HCT116 (cell line): ENCODE data around the gene HNMT. TPM values are rescaled to one million over a fixed set of nuclear protein-coding genes. Genes with fewer than 3 reads are reported as not detected.

Experiments used
- ATAC-seq: fragments of 200-7000 bp; cut with Tn5 transposase; 2 replicates; pipeline ENCODE4 v1.9.1; 2020; ENCODE audit warnings: mild to moderate bottlenecking, moderate library complexity
- BruUV-seq: library from RNA; stranded (reverse); fragments of 400-500 nt; replicated peaks from 2 replicates; lab custom pipeline; 2021; lab: Mats Ljungman, UMichigan
- CTCF ChIA-PET: fragments of 300-600 bp; sonication (Branson Sonifier 250); formaldehyde crosslinking; loops from one replicate; lab custom pipeline; 2021; ENCODE audit warnings: antibody characterized with exemption; lab: Charles Lee
- POLR2A ChIA-PET: fragments of 300-600, 350-600 bp; sonication (Branson Sonifier 250); formaldehyde crosslinking; loops from one replicate; lab custom pipeline; 2021; ENCODE audit warnings: antibody characterized with exemption; lab: Charles Lee
- RAD21 ChIA-PET, 2 experiments: fragments of 300-600 bp; sonication (Branson Sonifier 250); formaldehyde crosslinking; loops; one replicate each; lab custom pipeline; 2023; ENCODE audit warnings: low total read pairs in 2 of 2; ENCODE audit not compliant: uncharacterized antibody in 2 of 2, unreplicated experiment in 2 of 2, low non-redundant PET in 1 of 2; lab: Charles Lee
- DNase-seq: peaks from one replicate; pipeline ENCODE4 v3.0.0-alpha.2; 2010; ENCODE audit warnings: low read depth, low spot score
- H2AFZ ChIP-seq: fragments of 200-600 bp; shearing (Covaris generic), sonication (generic); 2 replicates; pipeline ENCODE4 v1.6.1; 2017; ENCODE audit warnings: low read depth, mixed run types, mixed read lengths, antibody characterized with exemption, low read length; ENCODE audit not compliant: poor library complexity, severe bottlenecking
- H3K27ac ChIP-seq: 2 replicates; pipeline ENCODE4 v1.5.1; 2012; ENCODE audit warnings: low read depth, low read length
- H3K27me3 ChIP-seq: fragments of 200-600 bp; sonication (generic); 2 replicates; pipeline ENCODE4 v1.6.1; 2016; ENCODE audit warnings: mixed run types, low read length, mixed read lengths; ENCODE audit not compliant: insufficient read depth
- H3K36me3 ChIP-seq, 2 experiments: fragments of 200-500 bp in 1 of 2; fragments of 200-600 bp in 1 of 2; sonication (Bioruptor generic) in 1 of 2; sonication (generic) in 1 of 2; 2 replicates each; pipeline versions ENCODE4 v1.5.1 to v1.6.1; 2014 to 2016; ENCODE audit warnings: low read length in 2 of 2, inconsistent platforms in 1 of 2, mixed read lengths in 1 of 2, mixed run types in 1 of 2; ENCODE audit not compliant: insufficient read depth in 2 of 2, control insufficient read depth in 1 of 2
- H3K4me1 ChIP-seq, 2 experiments: fragments of 200-600 bp in 1 of 2; sonication (generic) in 1 of 2; 2 replicates each; pipeline versions ENCODE4 v1.5.1 to v1.6.1; 2012 to 2017; ENCODE audit warnings: low read length in 2 of 2, inconsistent platforms in 1 of 2, mild to moderate bottlenecking in 1 of 2, mixed read lengths in 1 of 2, mixed run types in 1 of 2, moderate library complexity in 1 of 2; ENCODE audit not compliant: insufficient read depth in 2 of 2, control insufficient read depth in 1 of 2
- H3K4me2 ChIP-seq: fragments of 200-600 bp; sonication (generic); 2 replicates; pipeline ENCODE4 v1.6.1; 2017; ENCODE audit warnings: mixed run types, low read length, mixed read lengths
- H3K4me3 ChIP-seq, 2 experiments: fragments of 200-600 bp in 1 of 2; sonication (generic) in 1 of 2; replicated peaks in 1 of 2; 2 replicates each; pipeline ENCODE4 v1.5.1; 2011 to 2016; ENCODE audit warnings: low read length in 2 of 2, control low read depth in 1 of 2, low read depth in 1 of 2, mild to moderate bottlenecking in 1 of 2, mixed read lengths in 1 of 2, mixed run types in 1 of 2
- H3K79me2 ChIP-seq: fragments of 200-600 bp; sonication (generic); 2 replicates; pipeline ENCODE4 v1.6.1; 2017; ENCODE audit warnings: mild to moderate bottlenecking, mixed run types, low read length, moderate library complexity, mixed read lengths; ENCODE audit not compliant: insufficient read depth
- H3K9ac ChIP-seq: fragments of 200-600 bp; sonication (generic); 2 replicates; pipeline ENCODE4 v1.6.1; 2016; ENCODE audit warnings: low read length, mixed read lengths
- H3K9me2 ChIP-seq: fragments of 200-600 bp; sonication (generic), shearing (Covaris generic); 2 replicates; pipeline ENCODE4 v1.6.1; 2017; ENCODE audit warnings: mixed run types, mild to moderate bottlenecking, moderate library complexity; ENCODE audit not compliant: insufficient read depth
- H3K9me3 ChIP-seq, 2 experiments: fragments of 200-500 bp in 1 of 2; fragments of 200-600 bp in 1 of 2; sonication (Bioruptor generic) in 1 of 2; sonication (generic) in 1 of 2; 2 replicates each; pipeline ENCODE4 v1.6.1; 2014 to 2017; ENCODE audit warnings: low read length in 2 of 2, mixed read lengths in 2 of 2, inconsistent platforms in 1 of 2, low read depth in 1 of 2, mild to moderate bottlenecking in 1 of 2, mixed run types in 1 of 2, moderate library complexity in 1 of 2; ENCODE audit not compliant: control insufficient read depth in 1 of 2, insufficient read depth in 1 of 2
- H4K20me1 ChIP-seq: fragments of 200-600 bp; sonication (generic), shearing (Covaris generic); 2 replicates; pipeline ENCODE4 v1.6.1; 2017; ENCODE audit warnings: mixed run types, mild to moderate bottlenecking, moderate library complexity; ENCODE audit not compliant: insufficient read depth
- ATF3 ChIP-seq: IDR thresholded peaks from 2 replicates; pipeline ENCODE4 v1.6.1; 2012
- EGR1 ChIP-seq: IDR thresholded peaks from 2 replicates; pipeline ENCODE4 v1.6.1; 2012; ENCODE audit warnings: low read depth
- EZH2 ChIP-seq: fragments of 200-600 bp; sonication (generic); IDR thresholded peaks from 2 replicates; pipeline ENCODE4 v1.6.1; 2017; ENCODE audit warnings: antibody characterized with exemption, mixed run types
- EZH2phosphoT487 ChIP-seq: fragments of 200-600 bp; IDR thresholded peaks from 2 replicates; pipeline ENCODE4 v1.6.1; 2018; ENCODE audit warnings: antibody characterized with exemption, borderline replicate concordance
- FOSL1 ChIP-seq: IDR thresholded peaks from 2 replicates; pipeline ENCODE4 v1.6.1; 2012; ENCODE audit warnings: low read depth
- POLR2A ChIP-seq: IDR thresholded peaks from 2 replicates; pipeline ENCODE4 v1.7.0; 2011; ENCODE audit warnings: borderline replicate concordance; ENCODE audit not compliant: insufficient read depth, insufficient read length; ENCODE audit errors: extremely low read depth
- POLR2AphosphoS5 ChIP-seq: IDR thresholded peaks from 2 replicates; pipeline ENCODE4 v1.6.1; 2011; ENCODE audit warnings: mild to moderate bottlenecking, low read depth, low read length, moderate library complexity
- RAD21 ChIP-seq: IDR thresholded peaks from 2 replicates; pipeline ENCODE4 v1.6.1; 2012; ENCODE audit warnings: low read depth, mild to moderate bottlenecking
- ZBTB33 ChIP-seq: IDR thresholded peaks from 2 replicates; pipeline ENCODE4 v1.6.1; 2011; ENCODE audit warnings: mild to moderate bottlenecking, low read length, moderate library complexity; ENCODE audit not compliant: insufficient replicate concordance; ENCODE audit errors: extremely low read depth
- ZFX ChIP-seq: fragments of 450-650 bp; IDR thresholded peaks from 2 replicates; pipeline ENCODE4 v1.6.1; 2017
- intact Hi-C: fragments of 100-400 bp; cut with micrococcal nuclease; formaldehyde crosslinking; loops from 2 replicates; pipeline ENCODE4 v1.10.0; 2022
- total RNA-seq: library from RNA; stranded (reverse); gene quantifications from one replicate; pipeline ENCODE4 v1.2.1, GENCODE V29; 2021; ENCODE audit not compliant: unreplicated experiment

Gene HNMT
- total RNA-seq, 1 experiment from 2014 or later: not detected

GRCh38 chr2:137943678-137944347 lies 20.5 kb upstream of the HNMT start:
- TF ChIP-seq ZFX (no peak), POLR2A (no peak), EZH2phosphoT487 (no peak), ATF3 (no peak), EZH2 (no peak), EGR1 (no peak)
- Histone ChIP-seq H3K79me2 (no peaks in the 10 kb centered on the region), H3K4me3 (no peak overlapping the region), H3K4me2 (no peak overlapping the region), H4K20me1 (no peaks in the 10 kb centered on the region), H3K4me1 (no peaks in the 10 kb centered on the region), H3K27ac (no peak overlapping the region), H3K27me3 (no peaks in the 10 kb centered on the region), H3K9ac (no peak overlapping the region), H2AFZ (no peak overlapping the region), H3K36me3 (no peaks in the 10 kb centered on the region), H3K9me3 (no peaks in the 10 kb centered on the region), H3K9me2 (no peaks in the 10 kb centered on the region)
- ChIA-PET RAD21 (no interaction called here), CTCF (no interaction called here), POLR2A (no interaction called here)
- BruUV-seq: no TSS peak
- intact Hi-C loops: no loop called here
- ATAC-seq (no peak), DNase-seq (no peak)

GRCh38 chr2:137944714-137945113 lies 19.6 kb upstream of the HNMT start:
- intact Hi-C loops: no loop called here
- H3K27me3 ChIP-seq: no peaks in the 10 kb centered on the region
- ChIA-PET CTCF (interaction anchor here (1.1 kb wide), 1 partner anchor 146 kb away, joined by 4 read pairs; no protein-coding TSS in a partner anchor), POLR2A (no interaction called here), RAD21 (no interaction called here)
- no peaks in the 10 kb centered on the region for H3K9me3 ChIP-seq
- no peak overlapping the region for H3K4me3 ChIP-seq
- no peaks in the 10 kb centered on the region for H3K79me2 ChIP-seq
- H3K4me2 ChIP-seq: no peak overlapping the region
- no peaks in the 10 kb centered on the region for H3K9me2 ChIP-seq
- TF ChIP-seq ZBTB33: no peak
- TF ChIP-seq POLR2AphosphoS5: no peak
- TF ChIP-seq POLR2A: no peak
- no peak for TF ChIP-seq RAD21
- no peak for TF ChIP-seq FOSL1
- H3K9ac ChIP-seq: no peak overlapping the region
- no peak overlapping the region for H3K27ac ChIP-seq
- ATAC-seq (no peak), DNase-seq (no peak)
- no peak overlapping the region for H2AFZ ChIP-seq
- H4K20me1 ChIP-seq: no peaks in the 10 kb centered on the region
- H3K36me3 ChIP-seq: no peaks in the 10 kb centered on the region
- H3K4me1 ChIP-seq: no peaks in the 10 kb centered on the region
- no TSS peak for BruUV-seq
